GM04503 (cell line): Measurements from ENCODE around the gene PDE6A.
A peak's percentile ranks its signal among the peaks of the same experiment; 100 is the strongest.
"Not testable (repeated sequence)": the region's sequence is repeated elsewhere in the genome, so short reads cannot be mapped to it uniquely, and the experiment has no call there.

Source experiments
- DNase-seq: peaks from one replicate; pipeline ENCODE4 v3.0.0-alpha.2; 2012; ENCODE audit warnings: low read depth

The PDE6A gene

DNA sequence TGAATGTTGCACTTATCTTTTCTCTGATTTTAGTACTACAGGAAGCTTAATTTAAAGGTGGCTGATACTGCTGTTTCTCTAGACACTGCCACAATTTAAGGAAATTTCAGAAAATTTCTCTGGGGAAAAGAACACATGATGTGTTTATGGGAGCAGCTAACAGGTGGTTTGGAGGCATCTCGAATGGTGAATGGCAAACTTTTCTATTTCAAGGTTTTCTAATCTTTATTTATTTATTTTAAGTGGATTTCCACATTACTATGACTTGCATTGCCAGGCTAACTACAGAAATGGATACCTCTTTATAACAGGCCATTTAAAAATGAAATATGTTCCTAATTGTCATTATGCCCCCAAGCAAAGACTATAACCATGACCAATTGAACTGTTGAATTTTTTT is 50.4 kb downstream of the PDE6A start:
- no peak for DNase-seq

- no peak for DNase-seq
These were observed 51.1 kb downstream of the PDE6A start for GRCh38 chr5:149893403-149893931.

DNA sequence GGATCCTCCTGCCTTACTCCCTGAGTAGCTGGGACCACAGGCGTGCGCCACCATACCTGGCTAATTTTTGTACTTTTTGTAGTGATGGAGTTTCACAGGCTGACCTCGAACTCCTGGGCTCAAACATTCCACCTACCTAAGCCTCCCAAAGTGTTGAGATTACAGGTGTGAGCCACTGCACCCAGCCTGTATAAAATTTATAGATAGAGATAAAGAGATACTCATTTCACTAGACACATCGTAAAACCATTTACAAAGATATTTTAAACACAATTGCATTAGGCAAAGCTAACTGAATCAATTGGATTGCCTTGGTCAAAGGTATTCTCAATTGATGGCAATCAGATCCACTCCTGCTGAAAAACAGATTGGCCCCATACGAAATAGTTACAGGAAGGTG is 52.0 kb downstream of the PDE6A start:
- DNase-seq, result no peak

- DNase-seq, result no peak
These were observed 56.3 kb downstream of the PDE6A start for GRCh38 chr5:149888280-149888679.

- DNase-seq, result peak; percentile 19
These were observed 56.9 kb downstream of the PDE6A start for GRCh38 chr5:149887622-149888183.

GRCh38 chr5:149886692-149887470 is 57.7 kb downstream of the PDE6A start:
- DNase-seq, result no peak

- no peak for DNase-seq
These were observed 58.5 kb downstream of the PDE6A start for GRCh38 chr5:149886060-149886459.

GRCh38 chr5:149885513-149885912 is 59.1 kb downstream of the PDE6A start:
- DNase-seq, result no peak

DNA sequence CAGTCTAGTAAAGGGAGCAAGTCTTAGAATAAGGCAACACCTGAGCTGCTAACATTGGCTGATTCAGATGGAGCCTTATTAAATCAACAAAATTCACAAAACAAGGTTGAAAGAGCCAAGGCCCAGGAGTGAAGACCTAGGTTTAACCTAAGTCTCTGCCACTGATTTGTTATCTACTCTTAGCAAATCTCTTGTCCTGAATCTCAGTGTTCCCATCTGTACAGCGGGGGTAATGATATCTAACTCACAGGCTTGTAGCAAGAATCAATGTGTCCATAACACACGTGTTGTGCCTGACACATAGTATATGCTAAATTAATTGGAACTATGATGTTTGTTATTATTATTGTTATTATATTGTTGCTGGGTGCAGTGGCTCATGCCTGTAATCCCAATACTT is 61.0 kb downstream of the PDE6A start:
- DNase-seq, result no peak

- not testable (repeated sequence) for DNase-seq
These were observed 62.0 kb downstream of the PDE6A start for GRCh38 chr5:149882633-149883032.

GRCh38 chr5:149881874-149882273 is 62.7 kb downstream of the PDE6A start:
- DNase-seq, result no peak

DNA sequence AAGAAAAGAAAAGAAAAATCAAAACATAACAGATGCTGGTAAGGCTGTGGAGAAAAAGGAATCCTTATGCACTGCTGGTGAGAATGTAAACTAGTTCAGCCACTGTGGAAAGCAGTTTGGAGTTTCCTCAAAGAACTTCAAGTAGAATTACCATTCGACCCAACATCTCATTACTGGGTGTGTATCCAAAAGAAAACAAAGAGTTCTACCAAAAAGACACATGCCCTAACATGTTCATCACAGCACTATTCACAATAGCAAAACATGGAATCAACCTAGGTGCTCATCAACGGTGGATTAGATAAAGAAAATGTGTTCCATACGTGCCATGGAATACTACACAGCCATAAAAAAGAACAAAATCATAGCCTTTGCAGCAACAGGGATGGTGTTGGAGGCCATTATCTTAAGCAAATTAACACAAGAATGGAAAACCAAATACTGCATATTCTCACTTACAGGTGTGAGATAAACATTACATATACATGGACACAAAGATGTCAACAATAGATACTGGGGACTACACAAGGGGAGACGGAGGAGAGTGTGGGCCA is 63.4 kb downstream of the PDE6A start:
- DNase-seq, result no peak

DNA sequence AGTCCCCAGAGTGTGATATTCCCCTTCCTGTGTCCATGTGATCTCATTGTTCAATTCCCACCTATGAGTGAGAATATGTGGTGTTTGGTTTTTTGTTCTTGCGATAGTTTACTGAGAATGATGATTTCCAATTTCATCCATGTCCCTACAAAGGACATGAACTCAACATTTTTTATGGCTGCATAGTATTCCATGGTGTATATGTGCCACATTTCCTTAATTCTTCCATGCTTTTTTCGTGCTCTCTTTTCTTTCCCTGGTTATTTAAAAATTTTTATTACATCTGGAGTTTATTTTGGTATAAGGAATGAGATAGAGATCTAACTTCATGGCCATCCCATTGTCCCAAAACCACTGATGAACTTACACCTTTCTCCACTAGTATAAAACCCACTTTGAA is 65.0 kb downstream of the PDE6A start:
- DNase-seq, result not testable (repeated sequence)

GRCh38 chr5:149878371-149878770 is 66.2 kb downstream of the PDE6A start:
- DNase-seq, result no peak

DNA sequence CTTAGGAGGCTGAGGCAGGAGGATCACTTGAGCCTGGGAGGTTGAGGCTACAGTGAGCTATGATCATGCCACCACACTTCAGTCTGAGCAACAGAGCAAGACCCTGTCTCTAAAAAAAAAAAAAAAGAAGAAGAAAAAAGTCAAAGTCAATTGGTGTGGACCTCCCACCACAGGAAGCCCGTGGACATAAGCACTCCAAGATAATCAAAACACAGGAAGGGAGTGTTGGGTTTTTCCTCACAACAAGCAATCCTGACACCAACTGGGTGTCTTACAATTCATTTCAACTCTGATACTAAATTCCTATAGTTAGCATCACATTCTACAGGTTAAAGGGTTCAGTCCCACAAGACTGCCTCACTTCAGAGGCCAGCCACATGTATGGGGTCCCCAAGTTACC is 70.7 kb downstream of the PDE6A start:
- no peak for DNase-seq

- DNase-seq, result no peak
These were observed 72.1 kb downstream of the PDE6A start for GRCh38 chr5:149872351-149873040.

- DNase-seq, result no peak
These were observed 73.1 kb downstream of the PDE6A start for GRCh38 chr5:149871471-149871870.

DNA sequence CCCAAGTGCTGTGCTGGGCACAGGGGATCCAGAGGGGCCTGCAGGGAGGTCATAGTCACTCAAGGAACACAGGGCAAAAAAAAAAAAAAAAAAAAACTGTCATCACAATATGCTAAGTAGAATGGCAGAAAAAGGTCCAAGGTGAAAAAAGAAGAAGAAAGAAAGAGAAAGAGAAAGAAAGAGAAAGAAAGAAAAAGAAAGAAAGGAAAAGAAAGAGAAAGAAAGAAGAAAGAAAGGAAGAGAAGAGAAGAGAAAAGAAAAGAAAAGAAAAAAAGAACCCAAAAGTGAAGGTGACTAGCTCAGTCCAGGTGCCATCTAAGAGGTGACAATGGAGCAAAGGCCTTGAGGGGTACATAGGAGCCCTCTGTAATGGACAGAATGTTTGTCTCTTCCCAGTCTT is 73.9 kb downstream of the PDE6A start:
- DNase-seq, result no peak

GRCh38 chr5:149870232-149870631 is 74.4 kb downstream of the PDE6A start:
- DNase-seq, result no peak

DNA sequence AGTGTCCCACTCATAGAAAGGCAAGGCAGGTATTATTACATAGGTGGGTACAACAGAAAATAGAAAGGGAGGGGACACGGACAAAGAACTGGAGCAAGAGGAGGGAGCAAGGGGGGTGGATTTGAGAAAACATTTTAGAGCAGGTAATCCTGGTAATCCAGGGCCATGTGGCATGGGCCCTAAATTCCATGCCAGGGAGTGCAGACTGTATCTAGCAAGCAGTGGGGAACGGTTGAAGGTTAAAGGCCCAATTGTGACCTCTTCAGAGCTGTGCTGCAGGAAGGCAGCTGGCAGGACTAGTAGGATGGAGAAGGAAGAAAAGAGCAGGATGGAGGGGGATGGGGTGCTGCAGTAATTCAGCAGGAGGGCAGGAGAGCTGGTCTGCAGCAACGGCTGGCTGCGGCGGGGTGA is 75.2 kb downstream of the PDE6A start:
- no peak for DNase-seq

DNA sequence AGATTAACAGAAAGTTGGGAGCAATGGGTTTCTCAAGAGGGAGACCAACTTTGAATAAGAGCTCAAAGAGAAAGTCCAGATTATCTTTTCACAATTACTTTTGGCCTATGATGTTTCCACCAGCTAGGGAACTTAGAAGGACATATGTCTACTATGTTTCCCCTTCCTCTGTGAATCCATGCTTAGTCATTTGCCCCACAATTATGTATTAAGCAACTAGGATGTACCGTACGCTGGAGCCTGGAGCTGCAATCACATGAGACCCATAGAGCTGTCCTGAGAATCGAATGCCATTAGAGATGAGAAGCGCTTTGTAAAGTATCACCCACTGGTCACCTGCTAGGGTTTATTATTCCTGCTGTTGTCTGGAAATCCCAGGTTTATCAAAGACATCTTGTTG is 78.8 kb downstream of the PDE6A start:
- DNase-seq, result no peak

DNA sequence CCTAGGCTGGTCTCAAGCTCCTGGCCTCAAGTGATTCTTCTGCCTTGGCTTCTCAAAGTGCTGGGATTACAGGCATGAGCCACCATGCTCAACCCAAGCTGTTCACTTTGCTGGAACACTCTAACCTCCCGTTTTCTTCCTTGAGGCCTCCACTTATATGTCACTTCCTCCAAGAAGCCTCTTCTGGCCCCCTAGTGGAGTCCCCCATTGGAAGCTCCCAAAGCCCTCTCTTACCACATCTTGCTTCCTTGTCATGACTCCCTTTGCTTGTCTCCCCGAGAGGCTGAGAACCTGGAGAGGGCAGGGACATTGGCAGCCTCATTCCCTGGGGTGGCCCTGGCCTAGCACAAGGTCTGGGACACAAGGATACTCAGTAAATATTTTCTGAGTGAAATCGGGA is 80.8 kb downstream of the PDE6A start:
- DNase-seq, result no peak

DNA sequence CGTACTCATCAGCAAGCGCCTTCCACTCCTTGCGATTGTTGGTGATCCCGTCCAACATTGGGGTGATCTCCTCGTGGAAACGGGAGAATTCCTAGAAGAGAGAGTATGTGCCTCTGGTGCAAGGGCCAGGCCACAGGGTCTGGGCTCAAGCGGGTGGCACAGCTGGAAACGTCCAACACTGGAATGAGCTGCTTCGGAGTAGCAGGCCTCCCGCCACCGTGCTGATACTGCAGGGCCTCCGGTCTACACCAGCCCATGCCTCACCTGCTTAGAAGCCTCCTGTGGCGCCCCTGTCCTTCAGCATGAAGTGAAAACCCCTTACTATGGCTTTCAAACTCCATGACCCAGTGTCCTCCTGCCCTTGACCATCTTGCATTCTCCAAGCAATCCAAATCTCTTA is 81.4 kb downstream of the PDE6A start:
- DNase-seq, result no peak
